COLO668 (cell line): ENCODE measurements around the gene DOCK11.
A peak's percentile ranks its signal among the peaks of the same experiment; 100 is the strongest.

Source experiments
- DNase-seq: peaks from one replicate; lab custom pipeline; 2025; ENCODE audit not compliant: unreplicated experiment; lab: John Stamatoyannopoulos, UW

DOCK11 gene

DNA sequence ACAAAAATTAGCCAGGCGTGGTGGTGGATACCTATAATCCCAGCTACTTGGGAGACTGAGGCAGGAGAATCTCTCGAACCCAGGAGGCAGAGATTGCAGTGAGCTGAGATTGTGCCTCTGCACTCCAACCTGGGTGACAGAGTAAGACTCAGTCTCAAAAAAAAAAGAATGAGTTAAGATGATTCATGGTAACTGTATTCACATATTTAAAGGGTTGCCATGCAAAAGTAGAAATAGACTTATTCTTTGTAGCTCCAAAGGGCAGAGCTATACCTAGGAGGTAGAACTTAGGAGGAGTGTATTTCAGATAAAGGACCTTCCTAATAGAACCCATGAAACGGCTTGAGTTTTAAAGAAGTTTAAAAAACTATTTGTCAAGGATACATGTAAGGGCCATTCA is 127.4 kb downstream of the DOCK11 start:
- DNase-seq, result no peak

DNA sequence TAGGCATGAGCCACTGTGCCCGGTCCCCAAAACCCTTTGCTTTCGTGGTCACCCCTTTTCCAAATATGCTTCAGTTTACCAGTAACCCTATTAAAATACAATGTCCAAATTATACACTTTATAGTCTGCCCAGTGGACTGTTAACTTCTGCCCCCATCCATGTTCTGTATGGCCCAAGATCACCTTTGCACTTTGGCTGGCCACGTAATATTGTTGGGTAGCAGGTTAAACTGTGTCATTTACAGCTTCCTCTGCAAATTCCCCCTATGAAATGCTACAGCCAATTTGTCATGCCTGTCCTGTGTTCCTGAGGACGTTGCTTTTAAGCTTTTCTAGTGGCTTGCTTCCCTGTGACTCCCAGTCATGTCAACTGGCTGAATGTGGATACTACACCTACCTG is 130.7 kb downstream of the DOCK11 start:
- no peak for DNase-seq

GRCh38 chrX:118627084-118627758 is 131.6 kb downstream of the DOCK11 start:
- DNase-seq, result peak; percentile 0

DNA sequence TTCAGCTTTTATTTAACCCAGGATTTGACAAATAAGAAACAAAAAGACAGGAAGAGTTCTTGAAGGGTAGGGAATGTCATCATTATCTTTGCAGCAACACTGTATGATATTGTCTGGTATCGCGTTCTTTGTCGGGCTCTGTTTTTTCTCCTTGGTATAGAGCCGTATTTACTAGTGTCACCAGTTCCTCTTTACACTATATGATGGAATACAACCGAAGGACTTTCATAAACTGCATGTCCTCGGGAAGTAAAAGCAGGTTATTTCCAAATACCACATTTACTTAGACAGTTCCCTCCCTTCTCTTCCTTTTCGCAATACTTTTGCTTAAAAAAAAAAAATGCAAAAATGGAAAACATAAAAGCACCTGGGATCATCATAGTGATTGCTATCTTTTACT is 135.2 kb downstream of the DOCK11 start:
- no peak for DNase-seq

- DNase-seq, result no peak
These were observed 136.0 kb downstream of the DOCK11 start for GRCh38 chrX:118631586-118631985.

DNA sequence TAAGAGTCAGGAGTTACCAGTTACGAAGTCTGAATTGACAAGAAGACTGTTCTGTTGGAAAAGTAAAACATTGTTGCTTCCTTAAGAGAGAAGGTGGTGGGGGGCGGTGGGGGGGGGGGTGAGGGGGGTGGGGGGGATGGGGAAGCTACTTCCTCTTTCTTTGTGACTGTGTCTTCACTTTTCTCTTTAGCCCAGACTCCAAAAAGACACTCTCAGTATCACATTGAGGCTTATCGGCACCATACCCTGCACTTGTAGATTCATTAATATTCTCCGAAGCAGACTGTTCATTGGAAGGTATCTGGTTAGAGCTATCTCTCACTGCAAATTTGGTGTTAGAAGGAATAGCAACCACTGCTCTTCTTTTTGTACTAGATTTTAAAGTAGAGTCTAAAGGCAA is 137.2 kb downstream of the DOCK11 start:
- DNase-seq, result no peak

DNA sequence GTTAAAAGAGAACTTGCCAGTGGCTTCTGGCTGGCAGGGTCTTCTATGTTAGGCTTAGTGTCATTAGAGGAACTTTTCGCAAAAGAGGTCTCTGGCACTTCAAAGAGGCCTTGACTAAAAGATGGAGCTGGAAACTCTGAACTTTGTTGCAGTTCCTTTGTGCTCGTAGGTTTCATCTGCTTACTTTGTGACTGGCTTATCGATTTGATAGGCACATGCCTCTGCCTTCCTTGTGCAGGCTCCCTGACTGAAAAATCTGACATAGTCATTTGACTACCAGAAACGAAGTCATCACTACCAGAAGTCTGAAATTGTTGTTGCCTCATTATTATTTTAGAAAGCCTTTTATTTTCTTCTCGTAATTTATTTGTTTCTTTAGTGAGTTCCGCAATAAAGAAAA is 137.9 kb downstream of the DOCK11 start:
- no peak for DNase-seq

- DNase-seq, result no peak
These were observed 138.7 kb downstream of the DOCK11 start for GRCh38 chrX:118634336-118634735.

DNA sequence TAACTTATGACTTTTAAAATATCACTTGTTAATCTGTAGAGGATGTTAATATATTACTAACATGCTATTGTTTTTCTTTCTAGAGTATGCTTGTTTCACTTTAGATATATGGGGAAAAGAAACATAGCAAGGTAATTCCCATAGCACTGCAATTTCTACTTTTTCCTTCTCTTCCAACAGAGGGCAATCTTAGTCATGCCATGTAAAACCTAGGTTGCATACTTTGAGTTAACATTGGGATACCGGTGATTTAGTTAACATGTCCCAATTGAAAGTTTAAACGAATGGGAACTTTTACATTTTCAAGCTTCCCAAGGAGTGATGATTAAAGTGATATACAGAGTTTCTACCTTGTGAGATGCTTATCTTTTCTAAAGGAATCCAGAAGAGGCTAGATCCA is 142.4 kb downstream of the DOCK11 start:
- no peak for DNase-seq

- peak; percentile 4 for DNase-seq
These were observed 148.8 kb downstream of the DOCK11 start for GRCh38 chrX:118644378-118644777.

GRCh38 chrX:118652717-118653116 is 157.1 kb downstream of the DOCK11 start:
- DNase-seq, result no peak

DNA sequence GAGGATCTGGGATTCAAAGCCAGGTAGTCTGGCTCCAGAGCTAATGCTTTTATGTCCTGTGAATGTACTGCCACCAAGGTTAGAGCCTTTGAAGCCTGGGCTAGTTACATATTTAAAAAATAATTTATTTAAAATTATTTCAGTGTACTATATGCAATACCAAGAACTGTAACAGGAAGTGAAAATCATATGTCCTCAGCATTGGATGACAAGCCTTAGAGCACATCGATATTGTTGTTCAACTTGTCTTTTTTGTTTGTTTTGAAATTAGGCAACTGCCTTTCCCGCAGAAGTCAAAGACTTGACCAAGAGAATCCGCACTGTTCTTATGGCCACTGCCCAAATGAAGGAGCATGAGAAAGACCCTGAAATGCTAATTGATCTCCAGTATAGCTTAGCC is 158.7 kb downstream of the DOCK11 start:
- no peak for DNase-seq

DNA sequence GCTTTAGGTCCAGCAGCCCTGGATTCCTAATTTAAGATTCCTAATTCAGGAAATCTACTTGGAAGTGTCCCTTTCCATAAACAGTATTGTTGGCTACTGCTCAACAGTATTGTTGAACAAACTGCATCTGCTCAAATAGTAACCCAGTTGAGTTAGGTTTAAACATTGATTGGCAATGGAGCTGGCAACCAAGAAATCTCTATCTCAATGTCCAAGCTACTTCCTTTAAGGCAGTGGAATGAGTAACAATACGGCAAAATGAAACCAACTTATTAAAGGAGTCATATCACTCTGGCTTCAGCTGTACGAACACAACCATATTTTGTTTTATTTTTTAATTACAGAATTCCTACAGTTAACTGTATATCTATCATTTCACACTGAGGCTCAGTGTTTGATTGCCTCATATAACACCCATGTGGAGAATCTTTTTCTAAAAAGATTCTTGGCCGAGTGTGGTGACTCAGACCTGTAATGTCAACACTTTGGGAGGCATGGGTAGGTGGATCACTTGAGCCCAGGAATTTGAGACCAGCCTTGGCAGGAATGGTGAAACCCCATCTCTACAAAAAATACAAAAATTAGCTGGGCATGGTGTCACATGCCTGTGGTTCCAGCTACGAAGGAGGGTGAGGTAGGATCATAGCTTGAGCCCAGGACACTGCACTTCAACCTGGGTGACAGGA is 160.1 kb downstream of the DOCK11 start:
- DNase-seq, result no peak

DNA sequence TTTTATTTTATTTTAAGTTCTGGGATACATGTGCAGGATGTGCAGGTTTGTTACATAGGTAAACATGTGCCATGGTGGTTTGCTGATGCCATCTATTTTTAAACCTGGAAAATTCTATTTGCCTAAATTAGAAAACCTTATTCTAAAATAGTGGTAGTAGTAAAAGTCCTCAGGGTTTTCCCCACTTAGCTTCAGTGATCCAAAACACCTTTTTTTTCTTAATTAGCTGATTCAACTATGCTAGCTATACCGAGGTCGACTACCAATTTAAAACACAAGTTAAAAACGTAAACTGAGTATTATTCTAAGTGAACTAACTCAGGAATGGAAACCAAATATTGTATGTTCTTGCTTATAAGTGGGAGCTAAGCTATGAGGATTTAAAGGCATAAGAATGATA is 161.8 kb downstream of the DOCK11 start:
- DNase-seq, result no peak

DNA sequence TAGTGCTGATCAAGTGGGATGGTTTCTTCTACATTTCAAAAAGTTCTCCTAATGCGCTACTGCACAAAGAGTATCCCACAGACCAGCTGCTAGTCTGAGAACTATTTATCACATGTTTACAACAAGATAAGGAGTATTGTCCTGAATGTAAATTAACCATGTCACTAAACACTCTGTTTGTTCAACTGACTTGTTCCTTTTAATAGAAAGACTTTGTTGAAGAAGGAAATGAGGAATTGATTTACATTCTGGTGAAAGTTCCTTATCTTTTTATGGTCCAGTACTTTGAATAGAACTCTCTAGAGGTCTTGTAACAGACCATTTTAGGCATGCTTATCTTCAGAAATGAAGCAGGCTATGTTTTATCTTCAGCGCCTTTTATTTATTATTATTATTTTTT is 164.5 kb downstream of the DOCK11 start:
- DNase-seq, result no peak

GRCh38 chrX:118665204-118665603 is 169.6 kb downstream of the DOCK11 start:
- no peak for DNase-seq

GRCh38 chrX:118666521-118666920 is 170.9 kb downstream of the DOCK11 start:
- DNase-seq, result no peak

- DNase-seq, result no peak
These were observed 173.8 kb downstream of the DOCK11 start for GRCh38 chrX:118669435-118669834.

DNA sequence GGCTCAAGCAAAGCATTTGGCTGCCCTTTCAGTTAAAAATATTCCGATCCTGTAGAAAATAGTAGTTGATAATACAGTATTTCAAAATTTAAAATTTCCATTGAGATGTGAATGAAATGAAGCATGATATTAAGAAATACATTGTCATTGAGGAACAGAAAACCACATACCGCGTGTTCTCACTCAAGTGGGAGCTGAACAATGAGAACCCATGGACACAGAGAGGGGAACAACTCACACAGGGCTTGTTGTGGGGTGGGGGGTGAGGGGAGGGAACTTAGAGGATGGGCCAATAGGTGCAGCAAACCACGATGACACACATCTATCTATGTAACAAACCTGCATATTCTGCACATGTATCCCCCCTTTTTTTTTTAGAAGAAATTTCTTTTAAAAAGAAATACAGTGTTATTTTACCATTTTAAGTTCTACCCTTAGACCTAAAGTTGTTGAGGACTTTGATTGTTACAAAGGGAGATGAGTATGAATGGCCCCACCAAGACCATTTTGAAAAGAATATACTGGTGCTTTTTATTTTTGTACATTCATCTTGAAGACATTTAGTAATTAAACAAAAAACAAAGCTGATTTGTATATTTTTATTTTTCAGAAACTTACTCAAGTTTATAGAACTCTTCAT is 179.8 kb downstream of the DOCK11 start:
- DNase-seq, result no peak

GRCh38 chrX:118675966-118676349 is 180.3 kb downstream of the DOCK11 start:
- no peak for DNase-seq

- DNase-seq, result no peak
These were observed 181.7 kb downstream of the DOCK11 start for GRCh38 chrX:118677318-118677717.

DNA sequence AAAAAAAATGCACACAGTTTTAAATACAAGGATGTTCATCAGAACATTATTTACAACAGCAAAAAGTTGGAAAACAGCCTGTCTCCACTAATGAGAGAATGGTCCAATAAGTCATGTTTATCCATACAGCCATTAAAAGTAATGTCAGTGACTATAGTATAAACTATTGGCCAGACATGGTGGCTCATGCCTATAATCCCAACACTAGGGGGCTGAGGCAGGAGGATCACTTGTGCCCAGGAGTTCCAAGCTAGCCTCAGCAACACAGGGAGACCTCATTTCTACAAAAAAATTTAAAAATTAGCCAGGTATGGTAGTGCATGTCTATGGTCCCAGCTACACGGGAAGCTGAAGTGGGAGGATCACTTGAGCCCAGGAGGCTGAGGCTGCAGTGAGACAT is 183.7 kb downstream of the DOCK11 start:
- DNase-seq, result no peak
